Caco-2 (cell line): ENCODE results near the gene ALDH4A1. TPM values are rescaled to one million over a fixed set of nuclear protein-coding genes. Genes with fewer than 3 reads are reported as not detected.
"Not testable (repeated sequence)": the region's sequence is repeated elsewhere in the genome, so short reads cannot be mapped to it uniquely, and the experiment has no call there.

Source experiments
- BruUV-seq: library from RNA; stranded (reverse); fragments of 400-500 nt; replicated peaks from 2 replicates; lab custom pipeline; 2021; lab: Mats Ljungman, UMichigan
- CTCF ChIA-PET: fragments of 300-600 bp; sonication (Branson Sonifier 250); formaldehyde crosslinking; loops from one replicate; lab custom pipeline; 2022; ENCODE audit warnings: antibody characterized with exemption; lab: Charles Lee
- POLR2A ChIA-PET: fragments of 300-600 bp; sonication (Branson Sonifier 250); formaldehyde crosslinking; loops from one replicate; lab custom pipeline; 2022; ENCODE audit warnings: antibody characterized with exemption; lab: Charles Lee
- DNase-seq, 2 experiments: peaks; one replicate each; pipeline versions ENCODE4 v3.0.0 to v3.0.0-alpha.2; 2020 to 2022
- H3K27me3 ChIP-seq: replicated peaks from 2 replicates; pipeline ENCODE4 v1.6.0; 2011; ENCODE audit warnings: low read length; ENCODE audit not compliant: control insufficient read depth, insufficient read depth
- H3K36me3 ChIP-seq: 2 replicates; pipeline ENCODE4 v1.5.1; 2011; ENCODE audit warnings: low read length; ENCODE audit not compliant: control insufficient read depth, insufficient read depth
- H3K4me1 ChIP-seq: fragments of 250-450 bp; sonication (Bioruptor Pico); 2 replicates; pipeline ENCODE4 v1.5.1; 2020; ENCODE audit warnings: mild to moderate bottlenecking
- H3K4me3 ChIP-seq: 2 replicates; pipeline ENCODE4 v1.5.1; 2011; ENCODE audit warnings: low read depth, mild to moderate bottlenecking, control low read depth, low read length
- H3K9me3 ChIP-seq: fragments of 250-450 bp; sonication (Bioruptor Pico); 2 replicates; pipeline ENCODE4 v1.5.1; 2020; ENCODE audit warnings: mild to moderate bottlenecking, moderate library complexity
- H3K27ac Mint-ChIP-seq: one replicate; pipeline ENCODE4 v1.8.0; 2022; ENCODE audit warnings: mixed read lengths; ENCODE audit not compliant: unreplicated experiment
- H3K27me3 Mint-ChIP-seq: one replicate; pipeline ENCODE4 v1.8.0; 2022; ENCODE audit warnings: mixed read lengths; ENCODE audit not compliant: insufficient read depth, unreplicated experiment
- H3K36me3 Mint-ChIP-seq: one replicate; pipeline ENCODE4 v1.8.0; 2022; ENCODE audit warnings: mild to moderate bottlenecking, mixed read lengths; ENCODE audit not compliant: insufficient read depth, unreplicated experiment
- H3K4me1 Mint-ChIP-seq: one replicate; pipeline ENCODE4 v1.8.0; 2022; ENCODE audit warnings: low read depth, mixed read lengths; ENCODE audit not compliant: unreplicated experiment
- H3K4me3 Mint-ChIP-seq: one replicate; pipeline ENCODE4 v1.8.0; 2022; ENCODE audit warnings: mild to moderate bottlenecking, moderate library complexity, mixed read lengths; ENCODE audit not compliant: unreplicated experiment
- H3K9me3 Mint-ChIP-seq: one replicate; pipeline ENCODE4 v1.8.0; 2022; ENCODE audit warnings: mixed read lengths; ENCODE audit not compliant: unreplicated experiment
- intact Hi-C: fragments of 100-400 bp; cut with micrococcal nuclease; formaldehyde crosslinking; loops from one replicate; pipeline ENCODE4 v1.10.0; 2022; ENCODE audit not compliant: unreplicated experiment
- total RNA-seq: library from RNA; stranded (reverse); gene quantifications from 2 replicates; pipeline ENCODE4 v1.2.3, GENCODE V29; 2022
- TF ChIP-seq, protein P1 (sequence below), 2 experiments: fragments of 200-600 bp in 1 of 2; IDR thresholded peaks; 1 replicate in 1 of 2; 2 replicates in 1 of 2; pipeline versions ENCODE4 v1.5.1 to v1.8.0; 2011 to 2022; ENCODE audit warnings: antibody characterized with exemption in 1 of 2, control low read depth in 1 of 2, inconsistent platforms in 1 of 2, low read depth in 1 of 2, low read length in 1 of 2, mild to moderate bottlenecking in 1 of 2, moderate library complexity in 1 of 2; ENCODE audit not compliant: insufficient read depth in 1 of 2, severe bottlenecking in 1 of 2, unreplicated experiment in 1 of 2

Gene ALDH4A1
- total RNA-seq, 1 experiment from 2014 or later = 18.0 TPM

DNA sequence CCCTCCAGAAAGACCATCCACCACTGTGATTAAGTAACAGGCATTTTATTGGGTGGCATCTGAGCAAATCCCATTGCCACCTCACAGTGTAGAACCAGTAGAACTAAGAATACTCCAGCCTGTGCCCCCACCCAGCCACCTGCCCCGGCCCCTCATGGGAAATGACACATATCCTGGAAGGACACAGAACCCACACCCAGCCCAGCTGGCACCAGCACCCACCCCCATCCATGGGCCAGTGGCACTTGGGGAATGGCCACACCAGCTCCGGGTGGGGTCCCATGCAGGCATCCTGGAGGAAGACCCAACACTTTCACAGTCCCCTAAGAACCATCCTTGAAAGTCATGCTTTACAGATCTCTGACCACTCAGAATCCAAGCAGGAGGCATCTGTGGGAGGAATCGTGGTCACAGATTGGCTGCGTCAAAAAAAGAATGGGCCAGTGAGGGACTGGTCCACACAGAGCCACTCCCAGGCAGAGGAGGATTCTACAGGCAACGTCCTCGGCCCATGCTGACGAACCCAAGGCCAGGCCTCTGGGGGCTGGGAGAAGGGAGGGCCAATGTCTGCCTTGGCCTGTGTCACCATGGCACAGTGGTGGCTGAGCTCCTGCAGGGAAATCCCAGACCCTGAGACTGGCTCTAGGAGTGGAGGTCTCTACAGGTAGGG lies 30.8 kb downstream of the ALDH4A1 start:
- Histone ChIP-seq H3K4me3 (no peak overlapping the region), H3K4me1 (no peaks in the 10 kb centered on the region), H3K27me3 (no peaks in the 10 kb centered on the region), H3K36me3 (no peaks in the 10 kb centered on the region), H3K9me3 (no peaks in the 10 kb centered on the region)
- no peaks in the 10 kb centered on the region for H3K9me3 Mint-ChIP-seq
- ChIA-PET CTCF (no interaction called here), POLR2A (no interaction called here)
- intact Hi-C loops = no loop called here
- TF ChIP-seq, protein P1, sequence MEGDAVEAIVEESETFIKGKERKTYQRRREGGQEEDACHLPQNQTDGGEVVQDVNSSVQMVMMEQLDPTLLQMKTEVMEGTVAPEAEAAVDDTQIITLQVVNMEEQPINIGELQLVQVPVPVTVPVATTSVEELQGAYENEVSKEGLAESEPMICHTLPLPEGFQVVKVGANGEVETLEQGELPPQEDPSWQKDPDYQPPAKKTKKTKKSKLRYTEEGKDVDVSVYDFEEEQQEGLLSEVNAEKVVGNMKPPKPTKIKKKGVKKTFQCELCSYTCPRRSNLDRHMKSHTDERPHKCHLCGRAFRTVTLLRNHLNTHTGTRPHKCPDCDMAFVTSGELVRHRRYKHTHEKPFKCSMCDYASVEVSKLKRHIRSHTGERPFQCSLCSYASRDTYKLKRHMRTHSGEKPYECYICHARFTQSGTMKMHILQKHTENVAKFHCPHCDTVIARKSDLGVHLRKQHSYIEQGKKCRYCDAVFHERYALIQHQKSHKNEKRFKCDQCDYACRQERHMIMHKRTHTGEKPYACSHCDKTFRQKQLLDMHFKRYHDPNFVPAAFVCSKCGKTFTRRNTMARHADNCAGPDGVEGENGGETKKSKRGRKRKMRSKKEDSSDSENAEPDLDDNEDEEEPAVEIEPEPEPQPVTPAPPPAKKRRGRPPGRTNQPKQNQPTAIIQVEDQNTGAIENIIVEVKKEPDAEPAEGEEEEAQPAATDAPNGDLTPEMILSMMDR (IDR thresholded peaks at IDR 0.05; ENCODE audit: insufficient read depth in 1 of 2, low read depth in 1 of 2, low read length in 1 of 2, severe bottlenecking in 1 of 2, unreplicated experiment in 1 of 2) = no peak
- BruUV-seq = no TSS peak
- H3K36me3 Mint-ChIP-seq = no peaks in the 10 kb centered on the region
- no peak for DNase-seq
- no peaks in the 10 kb centered on the region for H3K4me1 Mint-ChIP-seq
- no peak overlapping the region for H3K27ac Mint-ChIP-seq
- H3K27me3 Mint-ChIP-seq = no peaks in the 10 kb centered on the region
- no peak overlapping the region for H3K4me3 Mint-ChIP-seq

DNA sequence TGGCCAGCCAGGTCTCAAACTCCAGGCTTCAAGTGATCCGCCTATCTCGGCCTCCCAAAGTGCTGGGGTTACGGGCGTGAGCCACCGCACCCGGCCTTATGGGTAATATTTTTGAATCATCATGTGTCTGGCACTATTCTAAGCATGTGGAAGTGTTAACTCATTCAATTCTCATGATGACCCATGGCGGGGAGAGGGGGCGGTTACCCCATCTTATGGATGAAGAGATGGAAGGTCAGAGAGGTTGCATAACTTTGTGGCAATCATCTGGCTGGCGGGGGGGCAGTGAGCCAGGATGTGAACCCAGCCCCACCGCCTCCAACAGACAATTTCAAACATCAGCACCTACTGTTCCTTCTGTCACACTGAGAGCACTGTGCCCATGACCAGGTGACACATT lies 31.4 kb downstream of the ALDH4A1 start:
- H3K27ac Mint-ChIP-seq = no peak overlapping the region
- H3K27me3 ChIP-seq = no peaks in the 10 kb centered on the region
- H3K4me3 Mint-ChIP-seq = no peak overlapping the region
- no peak for DNase-seq
- H3K36me3 Mint-ChIP-seq = no peaks in the 10 kb centered on the region
- ChIA-PET POLR2A (no interaction called here), CTCF (interaction anchor here (0.7 kb wide), 1 partner anchor 168 kb away, joined by 3 read pairs; no protein-coding TSS in a partner anchor)
- TF ChIP-seq, protein P1 (IDR thresholded peaks at IDR 0.05; ENCODE audit: insufficient read depth in 1 of 2, low read depth in 1 of 2, low read length in 1 of 2, severe bottlenecking in 1 of 2, unreplicated experiment in 1 of 2) = no peak
- intact Hi-C loops = no loop called here
- no peaks in the 10 kb centered on the region for H3K36me3 ChIP-seq
- BruUV-seq = no TSS peak
- H3K4me1 Mint-ChIP-seq = no peaks in the 10 kb centered on the region
- no peak overlapping the region for H3K4me3 ChIP-seq
- H3K9me3 Mint-ChIP-seq = no peaks in the 10 kb centered on the region
- H3K27me3 Mint-ChIP-seq = no peaks in the 10 kb centered on the region
- no peaks in the 10 kb centered on the region for H3K4me1 ChIP-seq
- H3K9me3 ChIP-seq = no peaks in the 10 kb centered on the region

DNA sequence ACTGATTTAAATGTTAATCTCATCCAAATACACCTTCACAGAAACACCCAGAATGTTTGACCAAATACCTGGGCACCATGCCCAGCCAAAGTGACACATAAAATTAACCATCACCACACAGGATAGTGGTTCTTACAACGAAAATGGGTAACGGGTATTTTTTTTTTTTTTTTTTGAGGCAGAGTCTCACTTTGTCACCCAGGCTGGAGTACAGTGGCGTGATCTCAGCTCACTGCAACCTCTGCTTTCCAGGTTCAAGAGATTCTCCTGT lies 31.8 kb downstream of the ALDH4A1 start:
- H3K9me3 ChIP-seq, H3K36me3 ChIP-seq, H3K4me3 ChIP-seq, BruUV-seq, H3K4me3 Mint-ChIP-seq, DNase-seq, H3K36me3 Mint-ChIP-seq, H3K27me3 ChIP-seq, H3K4me1 Mint-ChIP-seq, H3K27me3 Mint-ChIP-seq, H3K9me3 Mint-ChIP-seq, POLR2A ChIA-PET, H3K4me1 ChIP-seq, H3K27ac Mint-ChIP-seq, intact Hi-C loops: not testable (repeated sequence)
- CTCF ChIA-PET = interaction anchor here (0.7 kb wide), 1 partner anchor 168 kb away, joined by 3 read pairs; no protein-coding TSS in a partner anchor
